HG02840 (cell line): ENCODE measurements around the gene ANKRD27.

Source experiments
- ATAC-seq: cut with Tn5 transposase; IDR thresholded peaks from one replicate; pipeline ENCODE4 v1.9.1; 2021; ENCODE audit warnings: mild to moderate bottlenecking, moderate library complexity, moderate number of reproducible peaks; ENCODE audit not compliant: unreplicated experiment, low FRiP score

ANKRD27 gene

GRCh38 chr19:32691291-32691951, 16.4 kb upstream of the ANKRD27 start, which contains the start of gene NUDT19:
Gene NUDT19 (plus strand): TSS chr19:32691821. CDS start chr19:32691961, 140 bp downstream.
- peak; percentile 77 for ATAC-seq

GRCh38 chr19:32688311-32688710, 13.3 kb upstream of the ANKRD27 start:
- ATAC-seq = no peak

- ATAC-seq = no peak
Observed at GRCh38 chr19:32687681-32688080, 12.7 kb upstream of the ANKRD27 start.

GRCh38 chr19:32686847-32687475, 12.0 kb upstream of the ANKRD27 start:
- ATAC-seq = no peak

- ATAC-seq = no peak
Observed at GRCh38 chr19:32682317-32682716, 7.3 kb upstream of the ANKRD27 start.

GRCh38 chr19:32680986-32681385, 6.0 kb upstream of the ANKRD27 start:
- ATAC-seq = no peak

GRCh38 chr19:32677657-32678056, 2.7 kb upstream of the ANKRD27 start:
- no peak for ATAC-seq

GRCh38 chr19:32676895-32677359, 1.9 kb upstream of the ANKRD27 start:
- ATAC-seq = no peak

- ATAC-seq = no peak
Observed at GRCh38 chr19:32676186-32676894, 1.4 kb upstream of the ANKRD27 start.

- no peak for ATAC-seq
Observed at GRCh38 chr19:32675720-32676185, 773 bp upstream of the ANKRD27 start, which contains the start of gene RGS9BP. Gene RGS9BP (plus strand): TSS chr19:32675848. CDS start chr19:32676264, 416 bp downstream.

GRCh38 chr19:32674153-32674930, 638 bp downstream of the ANKRD27 start:
- ATAC-seq = peak; percentile 14

- no peak for ATAC-seq
Observed at GRCh38 chr19:32673573-32673972, 1.4 kb downstream of the ANKRD27 start.

- no peak for ATAC-seq
Observed at GRCh38 chr19:32672841-32673240, 2.1 kb downstream of the ANKRD27 start.

GRCh38 chr19:32671883-32672593, 2.9 kb downstream of the ANKRD27 start:
- no peak for ATAC-seq

GRCh38 chr19:32669310-32669709, 5.7 kb downstream of the ANKRD27 start:
- ATAC-seq = no peak

- no peak for ATAC-seq
Observed at GRCh38 chr19:32666084-32666483, 8.9 kb downstream of the ANKRD27 start.

GRCh38 chr19:32662186-32662585, 12.8 kb downstream of the ANKRD27 start:
- no peak for ATAC-seq

- no peak for ATAC-seq
Observed at GRCh38 chr19:32661318-32661717, 13.7 kb downstream of the ANKRD27 start.

- no peak for ATAC-seq
Observed at GRCh38 chr19:32658527-32658926, 16.5 kb downstream of the ANKRD27 start.

GRCh38 chr19:32658075-32658474, 16.9 kb downstream of the ANKRD27 start:
- no peak for ATAC-seq
